DOHH2 (cell line): ENCODE measurements around the gene GLI3.
A peak's percentile ranks its signal among the peaks of the same experiment; 100 is the strongest.

Experiments
- H3F3A ChIP-seq: fragments of 200-600 bp; sonication (generic), shearing (Covaris generic); 2 replicates; pipeline ENCODE4 v1.6.0; 2016; ENCODE audit warnings: antibody characterized with exemption, mild to moderate bottlenecking; ENCODE audit not compliant: control insufficient read depth, insufficient read depth
- H3K27ac ChIP-seq: fragments of 200-600 bp; sonication (generic); 2 replicates; pipeline ENCODE4 v1.5.1; 2014; ENCODE audit warnings: low read depth, mild to moderate bottlenecking, low read length, moderate library complexity
- H3K27me3 ChIP-seq: fragments of 200-600 bp; sonication (generic); 2 replicates; pipeline ENCODE4 v1.6.1; 2014; ENCODE audit warnings: mild to moderate bottlenecking, low read length, mixed read lengths; ENCODE audit not compliant: control insufficient read depth
- H3K36me3 ChIP-seq: fragments of 200-600 bp; sonication (generic); 2 replicates; pipeline ENCODE4 v1.6.1; 2014; ENCODE audit warnings: mild to moderate bottlenecking, low read length, moderate library complexity, mixed read lengths; ENCODE audit not compliant: control insufficient read depth
- H3K4me1 ChIP-seq: fragments of 200-600 bp; sonication (generic); 2 replicates; pipeline ENCODE4 v1.6.1; 2014; ENCODE audit warnings: mild to moderate bottlenecking, low read length, mixed read lengths; ENCODE audit not compliant: control insufficient read depth
- H3K4me2 ChIP-seq: fragments of 200-600 bp; sonication (generic); 2 replicates; pipeline ENCODE4 v1.6.0; 2014; ENCODE audit warnings: mild to moderate bottlenecking, low read length, moderate library complexity
- H3K4me3 ChIP-seq: fragments of 200-600 bp; sonication (generic); 2 replicates; pipeline ENCODE4 v1.5.1; 2014; ENCODE audit warnings: mild to moderate bottlenecking, low read length, mixed read lengths
- H3K79me2 ChIP-seq: fragments of 200-600 bp; sonication (generic); 2 replicates; pipeline ENCODE4 v1.6.1; 2014; ENCODE audit warnings: mild to moderate bottlenecking, low read length, mixed read lengths; ENCODE audit not compliant: control insufficient read depth
- H3K9me2 ChIP-seq: fragments of 200-600 bp; sonication (generic); replicated peaks from 2 replicates; pipeline ENCODE4 v1.6.1; 2014; ENCODE audit warnings: mild to moderate bottlenecking, low read length, mixed read lengths; ENCODE audit not compliant: control insufficient read depth
- H3K9me3 ChIP-seq: fragments of 200-600 bp; sonication (generic); 2 replicates; pipeline ENCODE4 v1.6.1; 2014; ENCODE audit warnings: antibody characterized with exemption, low read length, mixed read lengths; ENCODE audit not compliant: control insufficient read depth, insufficient read depth
- H4K20me1 ChIP-seq: fragments of 200-600 bp; sonication (generic); 2 replicates; pipeline ENCODE4 v1.6.0; 2014; ENCODE audit warnings: low read depth, mild to moderate bottlenecking, antibody characterized with exemption, low read length, moderate library complexity; ENCODE audit not compliant: control insufficient read depth, insufficient read depth
- CTCF ChIP-seq: fragments of 200-600 bp; sonication (generic); IDR thresholded peaks from one replicate; pipeline ENCODE4 v1.5.1; 2014; ENCODE audit warnings: antibody characterized with exemption, mild to moderate bottlenecking, low read depth, low read length; ENCODE audit not compliant: poor library complexity, severe bottlenecking
- EZH2phosphoT487 ChIP-seq: fragments of 200-600 bp; sonication (generic); IDR thresholded peaks from 2 replicates; pipeline ENCODE4 v1.6.1; 2017; ENCODE audit warnings: borderline replicate concordance, mild to moderate bottlenecking, antibody characterized with exemption, low read length, moderate library complexity, mixed read lengths

GLI3 gene

GRCh38 chr7:42134276-42134876, 102.6 kb downstream of the GLI3 start:
- H3K4me3 ChIP-seq: no peak overlapping the region
- no peak overlapping the region for H3K4me2 ChIP-seq
- no peaks in the 10 kb centered on the region; the same call in 1 of the 2 replicates for H3K9me3 ChIP-seq

GRCh38 chr7:42133321-42133720, 103.7 kb downstream of the GLI3 start:
- H3K27me3 ChIP-seq: no peaks in the 10 kb centered on the region
- H4K20me1 ChIP-seq: no peaks in the 10 kb centered on the region
- H3K36me3 ChIP-seq: no peaks in the 10 kb centered on the region
- no peaks in the 10 kb centered on the region for H3F3A ChIP-seq
- H3K4me2 ChIP-seq: no peak overlapping the region
- H3K9me3 ChIP-seq: no peaks in the 10 kb centered on the region; the same call in 1 of the 2 replicates
- TF ChIP-seq CTCF (no peak), EZH2phosphoT487 (no peak)
- H3K27ac ChIP-seq: no peak overlapping the region
- no peak overlapping the region for H3K4me3 ChIP-seq
- no peaks in the 10 kb centered on the region for H3K9me2 ChIP-seq
- H3K79me2 ChIP-seq: no peaks in the 10 kb centered on the region
- H3K4me1 ChIP-seq: no peaks in the 10 kb centered on the region

More at GRCh38 chr7:42134276-42134876, 102.6 kb downstream of the GLI3 start:
- TF ChIP-seq CTCF: no peak
- TF ChIP-seq EZH2phosphoT487: no peak
- H3K4me1 ChIP-seq: no peaks in the 10 kb centered on the region
- no peak overlapping the region for H3K27ac ChIP-seq
- no peaks in the 10 kb centered on the region for H4K20me1 ChIP-seq
- no peaks in the 10 kb centered on the region for H3F3A ChIP-seq
- H3K27me3 ChIP-seq: no peaks in the 10 kb centered on the region
- no peaks in the 10 kb centered on the region for H3K36me3 ChIP-seq
- H3K79me2 ChIP-seq: no peaks in the 10 kb centered on the region
- no peaks in the 10 kb centered on the region for H3K9me2 ChIP-seq

GRCh38 chr7:42128703-42129102, 108.3 kb downstream of the GLI3 start:
- no peak overlapping the region for H3K4me3 ChIP-seq
- H3K9me2 ChIP-seq: no peaks in the 10 kb centered on the region
- H3K27me3 ChIP-seq: no peaks in the 10 kb centered on the region
- no peaks in the 10 kb centered on the region for H3K79me2 ChIP-seq
- H4K20me1 ChIP-seq: no peaks in the 10 kb centered on the region
- H3K27ac ChIP-seq: no peak overlapping the region
- no peaks in the 10 kb centered on the region for H3K4me1 ChIP-seq
- TF ChIP-seq CTCF (peak; percentile 13), EZH2phosphoT487 (no peak)
- H3K4me2 ChIP-seq: no peak overlapping the region
- H3F3A ChIP-seq: no peaks in the 10 kb centered on the region
- H3K9me3 ChIP-seq: no peaks in the 10 kb centered on the region; the same call in 1 of the 2 replicates
- no peaks in the 10 kb centered on the region for H3K36me3 ChIP-seq
